SKM-1 treated with dmso at 0.1 percent for 144 hours (cell line): ENCODE results near the gene SNRNP25.
"Not testable (repeated sequence)": the region's sequence is repeated elsewhere in the genome, so short reads cannot be mapped to it uniquely, and the experiment has no call there.

Experiments
- DNase-seq: peaks from one replicate; lab custom pipeline; 2025; ENCODE audit not compliant: unreplicated experiment; lab: John Stamatoyannopoulos, UW

Gene SNRNP25

DNA sequence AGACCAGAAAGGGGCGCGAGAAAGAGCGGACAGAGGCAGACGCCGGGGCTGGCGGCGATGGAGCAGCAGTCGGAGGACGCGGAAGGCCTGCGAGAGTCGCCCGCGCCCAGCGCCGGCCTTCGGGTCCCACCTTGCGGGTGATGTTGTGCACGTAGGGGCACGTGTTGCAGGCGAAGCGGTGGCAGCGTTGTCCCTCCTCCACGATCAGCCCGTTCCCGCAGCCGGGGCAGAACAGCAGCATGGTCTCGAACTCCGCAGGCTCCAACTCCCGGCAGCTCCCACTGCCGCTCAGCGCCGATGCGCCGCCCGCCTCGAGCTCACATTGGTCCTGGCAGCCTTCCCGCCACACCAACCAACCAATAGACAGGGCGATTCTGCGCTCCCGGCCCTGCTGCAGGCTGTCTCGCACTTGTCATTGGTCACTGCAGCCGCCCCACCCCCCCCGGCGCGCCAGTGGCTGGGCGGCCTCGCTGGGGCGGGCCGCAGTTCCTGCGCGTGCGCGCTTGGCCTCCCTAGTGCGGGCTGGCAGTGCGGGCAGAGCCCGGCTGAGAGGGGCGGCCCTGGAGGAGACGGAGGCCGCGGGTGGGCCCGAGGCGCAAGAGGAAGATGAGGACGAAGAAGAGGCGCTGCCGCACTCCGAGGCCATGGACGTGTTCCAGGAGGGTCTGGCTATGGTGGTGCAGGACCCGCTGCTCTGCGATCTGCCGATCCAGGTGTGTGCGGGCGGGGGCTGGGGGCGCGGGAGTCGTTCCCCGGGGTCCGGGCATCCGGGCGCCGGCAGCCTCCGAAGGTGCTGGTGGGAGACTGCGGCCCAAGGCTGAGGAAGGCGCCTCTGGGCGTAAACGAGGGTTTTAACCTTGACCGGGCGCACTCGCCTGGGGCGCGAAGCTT, at the start of gene SNRNP25, which contains the start of gene POLR3K:
TSS of gene SNRNP25 (plus strand) at position 483 of the 891 bp plus-strand sequence. CDS start at position 672, 189 bp downstream.
TSS of gene POLR3K (minus strand) at position 263 of the 891 bp plus-strand sequence. CDS start at position 241, 22 bp downstream.
- peak; percentile 96 for DNase-seq

DNA sequence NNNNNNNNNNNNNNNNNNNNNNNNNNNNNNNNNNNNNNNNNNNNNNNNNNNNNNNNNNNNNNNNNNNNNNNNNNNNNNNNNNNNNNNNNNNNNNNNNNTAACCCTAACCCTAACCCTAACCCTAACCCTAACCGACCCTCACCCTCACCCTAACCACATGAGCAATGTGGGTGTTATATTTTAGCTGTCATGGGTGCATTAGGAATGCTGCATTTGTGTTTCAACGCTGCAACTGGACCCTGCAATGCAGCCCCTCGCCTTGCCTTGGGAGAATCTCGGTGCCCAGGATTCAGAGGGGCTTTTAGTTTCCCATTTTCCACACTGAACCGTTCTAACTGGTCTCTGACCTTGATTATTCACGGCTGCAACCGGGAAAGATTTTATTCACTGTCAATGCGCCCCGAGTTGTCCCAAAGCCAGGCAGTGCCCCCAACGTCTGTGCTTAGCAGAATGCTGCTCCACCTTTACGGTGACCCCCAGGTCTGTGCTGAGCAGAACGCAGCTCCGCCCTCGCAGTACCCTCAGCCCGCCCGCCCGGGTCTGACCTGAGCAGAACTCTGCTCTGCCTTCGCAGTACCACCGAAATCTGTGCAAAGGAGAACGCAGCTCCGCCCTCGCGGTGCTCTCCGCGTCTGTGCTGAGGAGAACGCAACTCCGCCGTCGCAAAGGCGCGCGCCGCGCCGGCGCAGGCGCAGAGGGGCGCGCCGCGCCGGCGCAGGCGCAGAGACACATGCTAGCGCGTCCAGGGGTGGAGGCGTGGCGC, 43.5 kb upstream of the SNRNP25 start:
- DNase-seq, result no peak

DNA sequence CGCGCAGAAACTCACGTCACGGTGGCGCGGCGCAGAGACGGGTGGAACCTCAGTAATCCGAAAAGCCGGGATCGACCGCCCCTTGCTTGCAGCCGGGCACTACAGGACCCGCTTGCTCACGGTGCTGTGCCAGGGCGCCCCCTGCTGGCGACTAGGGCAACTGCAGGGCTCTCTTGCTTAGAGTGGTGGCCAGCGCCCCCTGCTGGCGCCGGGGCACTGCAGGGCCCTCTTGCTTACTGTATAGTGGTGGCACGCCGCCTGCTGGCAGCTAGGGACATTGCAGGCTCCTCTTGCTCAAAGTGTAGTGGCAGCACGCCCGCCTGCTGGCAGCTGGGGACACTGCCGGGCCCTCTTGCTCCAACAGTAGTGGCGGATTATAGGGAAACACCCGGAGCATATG, 42.9 kb upstream of the SNRNP25 start:
- DNase-seq, result peak; percentile 68

DNA sequence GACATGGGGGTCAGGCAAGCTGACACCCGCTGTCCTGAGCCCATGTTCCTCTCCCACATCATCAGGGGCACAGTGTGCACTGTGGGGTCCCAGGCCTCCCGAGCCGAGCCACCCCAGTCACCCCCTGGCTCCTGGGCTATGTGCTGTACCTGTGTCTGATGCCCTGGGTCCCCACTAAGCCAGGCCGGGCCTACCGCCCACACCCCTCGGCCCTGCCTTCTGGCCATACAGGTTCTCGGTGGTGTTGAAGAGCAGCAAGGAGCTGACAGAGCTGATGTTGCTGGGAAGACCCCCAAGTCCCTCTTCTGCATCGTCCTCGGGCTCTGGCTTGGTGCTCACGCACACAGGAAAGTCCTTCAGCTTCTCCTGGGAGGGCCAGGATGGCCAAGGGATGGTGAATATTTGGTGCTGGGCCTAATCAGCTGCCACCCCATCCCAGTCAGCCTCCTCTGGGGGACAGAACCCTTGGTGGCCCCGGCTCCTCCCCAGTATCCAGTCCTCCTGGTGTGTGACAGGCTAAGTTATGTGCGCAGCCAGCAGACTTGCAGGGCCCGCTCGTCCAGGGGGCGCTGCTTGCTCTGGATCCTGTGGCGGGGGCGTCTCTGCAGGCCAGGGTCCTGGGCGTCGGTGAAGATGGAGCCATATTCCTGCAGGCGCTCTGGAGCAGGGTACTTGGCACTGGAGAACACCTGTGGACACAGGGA, 36.4 kb upstream of the SNRNP25 start:
- DNase-seq, result not testable (repeated sequence)

DNA sequence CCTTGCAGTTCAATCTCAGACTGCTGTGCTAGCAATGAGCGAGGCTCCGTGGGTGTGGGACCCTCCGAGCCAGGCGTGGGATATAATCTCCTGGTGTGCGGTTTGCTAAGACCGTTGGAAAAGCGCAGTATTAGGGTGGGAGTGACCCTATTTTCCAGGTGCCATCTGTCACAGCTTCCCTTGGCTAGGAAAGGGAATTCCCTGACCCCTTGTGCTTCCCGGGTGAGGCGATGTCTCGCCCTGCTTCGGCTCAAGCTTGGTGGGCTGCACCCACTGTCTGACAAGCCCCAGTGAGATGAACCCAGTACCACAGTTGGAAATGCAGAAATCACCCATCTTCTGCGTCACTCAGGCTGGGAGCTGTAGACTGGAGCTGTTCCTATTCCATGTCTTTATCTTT, 32.7 kb upstream of the SNRNP25 start:
- not testable (repeated sequence) for DNase-seq

DNA sequence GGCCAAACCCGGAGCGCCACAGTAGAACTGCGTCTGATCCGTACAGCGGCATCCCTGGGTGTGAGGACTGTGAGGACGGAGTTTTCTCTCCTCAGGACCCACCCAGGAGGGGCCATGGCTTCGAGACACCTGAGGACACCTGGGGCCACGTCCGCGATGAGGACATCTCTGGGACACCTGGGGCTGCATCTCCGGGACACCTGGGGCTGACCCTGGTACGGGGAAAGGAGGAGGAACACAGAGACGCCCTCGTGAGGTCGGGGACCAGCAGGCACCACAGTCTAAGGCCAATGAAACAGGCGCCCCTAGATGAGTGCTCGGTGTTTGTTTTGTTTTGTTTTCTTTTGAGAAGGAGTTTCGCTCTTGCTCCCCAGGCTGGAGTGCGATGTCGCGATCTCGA, 29.5 kb upstream of the SNRNP25 start:
- not testable (repeated sequence) for DNase-seq

DNA sequence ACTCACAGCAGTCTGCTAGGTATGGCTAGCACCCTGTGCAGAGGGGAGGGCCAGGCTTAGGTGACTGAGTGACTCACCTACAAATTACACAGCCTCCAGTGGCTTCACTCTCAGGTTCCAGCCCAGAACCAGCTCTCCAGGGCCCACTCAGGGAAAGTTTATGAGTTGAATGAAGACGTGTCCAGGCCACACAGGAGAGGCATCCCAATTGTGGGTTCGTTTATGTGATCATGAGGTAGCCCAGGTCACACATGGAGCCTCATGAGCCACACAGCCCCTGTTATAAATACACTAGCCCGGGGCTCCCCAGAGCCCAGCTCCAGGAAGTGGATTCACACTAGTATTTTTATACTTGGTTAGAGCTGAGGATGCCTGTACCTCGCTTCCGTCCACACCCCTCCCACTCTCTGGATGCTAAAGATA, 27.7 kb upstream of the SNRNP25 start:
- not testable (repeated sequence) for DNase-seq

DNA sequence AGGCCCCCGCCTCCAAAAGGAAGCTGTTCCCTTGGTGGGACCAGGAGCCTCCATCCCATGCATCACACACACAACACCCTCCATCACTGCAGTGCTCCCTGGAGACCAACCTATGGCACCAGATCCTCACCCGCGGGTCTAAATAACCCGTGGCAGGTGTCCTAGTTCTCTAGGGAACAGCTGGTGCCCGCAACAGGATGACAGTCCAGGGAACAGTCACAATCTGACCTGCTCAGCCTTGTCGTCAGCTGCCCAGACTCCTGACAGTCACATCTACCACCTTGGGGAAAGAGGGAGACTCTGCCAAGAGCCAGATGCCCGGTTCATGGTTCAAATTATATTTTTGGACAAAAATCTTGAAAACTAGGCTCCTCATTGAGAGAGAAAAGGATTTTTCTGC, 23.0 kb upstream of the SNRNP25 start:
- DNase-seq, result not testable (repeated sequence)

DNA sequence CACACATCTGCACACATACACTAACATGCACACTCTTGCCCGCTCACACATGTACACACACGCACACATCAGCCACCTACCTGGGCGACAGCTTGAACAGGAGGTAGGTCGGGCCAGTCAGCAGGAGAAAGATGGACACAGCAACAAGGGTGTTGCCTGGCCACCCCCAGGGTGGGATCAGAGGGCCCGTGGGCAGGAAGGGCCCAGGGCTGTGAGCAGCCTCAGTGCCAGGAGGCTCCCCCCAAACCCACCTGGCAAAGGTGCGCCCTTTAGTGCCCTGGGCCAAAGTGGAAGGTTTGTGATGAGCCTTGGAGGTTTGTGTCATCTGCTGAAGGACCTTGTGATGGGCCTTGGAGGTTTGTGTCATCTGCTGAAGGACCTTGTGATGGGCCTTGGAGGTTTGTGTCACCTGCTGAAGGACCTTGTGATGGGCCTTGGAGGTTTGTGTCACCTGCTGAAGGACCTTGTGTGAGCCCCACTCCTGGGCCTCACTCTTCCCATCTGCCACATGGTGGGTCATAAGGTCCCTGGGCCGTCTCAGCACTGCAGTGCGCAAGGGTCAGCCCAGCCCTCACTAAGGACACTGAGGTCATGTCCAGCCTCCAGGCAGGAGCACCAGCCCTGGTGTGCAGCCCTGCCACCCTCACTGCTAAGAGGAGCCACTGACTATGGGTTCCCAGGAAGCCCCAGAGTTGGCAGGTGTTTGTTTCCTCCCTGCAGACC, 20.3 kb upstream of the SNRNP25 start:
- DNase-seq, result not testable (repeated sequence)

DNA sequence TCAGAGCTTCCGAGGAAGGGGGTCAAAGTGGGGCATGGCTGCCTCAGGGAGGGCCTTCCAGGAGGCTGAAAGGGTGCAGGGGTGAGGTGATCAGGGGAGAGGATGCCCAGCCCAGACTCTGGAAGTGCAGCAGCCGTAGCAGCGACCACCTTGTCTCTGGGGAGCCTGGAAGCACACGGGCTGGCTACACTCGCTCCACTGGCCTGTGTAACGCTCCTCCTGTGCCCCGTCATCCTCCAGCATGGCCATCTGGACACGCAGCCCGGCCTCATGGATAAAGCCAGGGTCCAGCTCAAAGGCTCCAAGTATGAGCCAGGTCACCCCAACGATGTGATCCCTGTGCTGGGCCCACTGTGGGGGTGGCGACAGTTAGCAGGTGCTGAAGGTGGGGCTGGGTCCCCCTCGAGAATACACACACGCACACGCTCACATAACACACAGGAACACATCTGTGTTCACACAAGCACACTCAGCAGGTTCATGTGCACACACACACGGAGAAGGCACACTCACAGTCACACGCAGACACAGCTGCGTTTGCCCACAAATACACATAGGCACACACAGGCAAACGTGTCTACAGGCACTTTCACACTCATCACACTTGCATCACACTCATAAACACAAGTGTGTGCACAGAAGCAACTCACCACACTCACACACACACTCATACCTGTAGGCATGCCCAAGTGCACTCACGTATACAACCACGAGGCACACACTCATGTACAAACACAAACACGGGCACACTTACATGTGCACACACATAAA, 19.6 kb upstream of the SNRNP25 start:
- DNase-seq, result no peak

DNA sequence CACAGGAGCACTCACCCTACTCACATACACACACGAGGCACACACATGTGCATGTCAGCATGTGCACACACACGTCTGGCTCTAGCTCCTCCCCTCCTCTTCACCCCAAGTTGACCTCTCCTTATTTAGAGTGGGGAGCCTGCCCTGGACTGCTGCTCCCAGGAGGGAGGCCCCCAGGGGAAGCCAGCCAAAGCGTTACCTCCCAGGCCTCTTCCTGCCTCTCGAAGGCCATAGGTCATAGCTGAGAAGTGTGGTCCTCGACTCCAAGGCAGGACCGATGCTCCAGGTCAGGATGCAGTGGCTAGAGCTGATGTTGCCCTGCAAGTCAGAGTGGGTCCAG, 19.0 kb upstream of the SNRNP25 start:
- peak; percentile 4 for DNase-seq

DNA sequence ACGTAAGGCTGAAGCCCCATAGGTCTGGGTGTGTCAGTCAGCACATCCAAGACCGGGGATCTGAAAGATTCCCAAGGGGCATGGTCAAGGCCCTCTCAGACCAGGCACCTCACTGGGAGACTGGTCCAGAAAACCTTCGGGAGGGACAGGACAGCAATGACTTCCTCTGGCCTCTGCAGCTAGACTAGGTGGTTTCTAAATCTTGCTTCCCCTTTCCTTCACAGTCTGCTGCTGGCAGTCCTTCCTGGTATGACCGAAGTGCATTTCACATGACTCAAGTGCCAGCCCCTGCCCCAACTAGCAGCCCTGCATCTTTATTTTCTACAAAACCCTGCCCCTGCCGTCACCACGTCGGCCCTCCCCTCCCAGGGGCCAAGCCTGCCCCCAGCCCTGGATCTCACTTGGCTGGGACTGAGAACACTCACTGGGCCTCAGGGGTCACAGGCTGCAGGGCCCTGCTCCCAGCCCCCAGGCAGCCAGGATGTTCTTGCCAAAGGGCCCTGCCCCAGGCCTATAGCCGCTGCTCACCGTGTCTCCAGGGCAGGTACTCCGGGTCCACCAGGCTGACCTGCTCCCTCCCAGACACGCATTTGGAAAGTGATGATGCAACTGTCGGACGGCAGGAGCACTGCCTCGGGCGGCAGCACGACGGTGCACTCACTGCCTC, 18.5 kb upstream of the SNRNP25 start:
- peak; percentile 84 for DNase-seq

DNA sequence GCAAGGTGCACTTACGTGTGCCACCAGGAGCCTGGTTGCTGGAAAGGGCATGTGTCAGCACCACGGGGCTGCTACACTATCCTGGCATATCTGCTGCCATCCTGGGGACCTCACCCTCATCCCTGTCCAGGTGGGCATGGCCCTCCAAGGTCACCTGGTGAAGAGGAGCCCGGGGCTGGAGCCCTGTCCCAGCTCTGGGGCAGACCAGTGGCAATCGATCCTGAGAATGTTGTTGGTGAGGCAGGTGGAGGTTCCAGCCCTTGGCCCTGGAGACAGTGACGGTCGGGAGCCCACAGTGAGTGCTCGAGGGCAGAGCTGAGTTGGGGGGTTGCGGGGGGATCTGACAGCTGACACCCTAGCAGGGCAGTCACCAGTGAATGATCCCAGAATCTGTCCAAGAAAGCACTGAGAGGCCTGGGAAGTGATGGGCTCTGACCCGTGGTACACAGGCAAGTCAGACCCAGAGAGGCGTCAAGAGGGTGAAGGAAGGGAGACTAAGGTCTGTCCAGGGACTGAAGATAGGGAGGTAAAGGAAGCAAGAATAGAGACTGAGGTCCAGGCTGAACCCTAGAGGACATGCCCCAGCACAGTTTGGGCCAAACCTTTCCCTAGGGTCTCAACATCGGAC, 17.8 kb upstream of the SNRNP25 start:
- no peak for DNase-seq

DNA sequence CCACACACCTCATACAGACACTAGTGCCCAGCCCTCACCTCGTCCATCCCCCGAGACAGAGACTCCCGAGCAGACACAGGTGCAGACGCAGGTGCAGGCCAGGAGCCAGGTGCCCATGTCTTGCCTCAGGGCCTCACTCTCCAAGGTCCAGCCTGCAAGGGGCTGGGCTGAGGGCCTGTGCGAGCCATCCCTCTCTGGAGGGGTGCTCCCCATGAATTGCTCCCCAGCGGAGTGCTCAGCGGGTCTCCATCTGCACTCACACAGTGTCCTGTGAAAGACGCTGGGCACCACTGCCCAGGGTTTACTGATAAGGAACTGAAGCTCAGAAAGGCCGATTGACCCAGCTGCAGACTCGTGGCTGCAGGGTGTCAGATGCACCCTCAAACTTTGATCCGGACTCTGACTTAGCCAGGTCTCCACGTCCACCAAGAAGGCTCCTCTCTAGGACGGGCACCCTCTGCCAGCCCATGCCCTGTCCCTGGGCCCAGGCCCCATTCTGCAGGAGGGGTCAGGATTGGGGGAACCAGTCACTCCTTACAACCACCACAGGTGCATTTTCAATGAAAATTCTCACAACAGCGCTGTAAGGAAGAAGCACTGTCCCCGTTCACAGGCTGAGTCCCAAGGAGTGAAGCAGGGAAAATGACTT, 17.2 kb upstream of the SNRNP25 start:
- DNase-seq, result no peak

DNA sequence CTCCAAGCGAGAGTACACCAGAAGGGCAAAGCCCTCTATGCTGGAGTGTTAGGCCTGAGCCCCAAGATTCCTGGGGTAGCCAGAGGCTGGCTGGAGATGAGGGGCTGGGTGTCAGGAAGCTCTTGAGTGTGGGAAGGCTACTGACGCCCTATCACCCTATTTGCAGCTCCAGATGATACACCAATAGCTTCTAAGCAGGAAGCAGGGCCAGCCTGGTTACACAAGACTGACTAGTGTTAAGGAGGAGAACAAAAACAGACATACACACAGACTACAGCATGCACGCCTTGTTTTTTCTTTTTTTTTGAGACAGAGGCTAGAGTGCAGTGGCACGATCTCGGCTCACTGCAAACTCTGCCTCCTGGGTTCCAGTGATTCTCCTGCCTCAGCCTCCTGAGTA, 16.1 kb upstream of the SNRNP25 start:
- peak; percentile 40 for DNase-seq

DNA sequence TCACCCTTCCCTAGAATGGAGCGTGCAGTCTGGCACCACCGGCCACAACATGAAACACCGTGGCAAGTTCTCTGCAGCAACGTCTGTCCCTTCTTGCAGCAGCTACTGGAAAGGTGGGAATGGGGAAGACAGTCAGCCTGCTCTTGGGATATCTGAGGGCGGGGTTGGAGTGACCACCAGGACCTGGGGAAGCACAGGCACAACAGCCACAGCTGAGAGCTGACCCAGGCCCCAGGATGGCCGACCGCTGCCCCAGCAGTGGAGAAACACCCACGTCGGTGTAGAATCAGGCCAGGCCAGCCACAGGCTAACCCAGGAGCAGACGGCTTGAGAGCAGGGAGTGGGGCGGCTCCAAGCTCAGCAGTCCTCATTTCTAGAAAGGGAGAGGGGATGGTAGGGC, 15.4 kb upstream of the SNRNP25 start:
- DNase-seq, result not testable (repeated sequence)

DNA sequence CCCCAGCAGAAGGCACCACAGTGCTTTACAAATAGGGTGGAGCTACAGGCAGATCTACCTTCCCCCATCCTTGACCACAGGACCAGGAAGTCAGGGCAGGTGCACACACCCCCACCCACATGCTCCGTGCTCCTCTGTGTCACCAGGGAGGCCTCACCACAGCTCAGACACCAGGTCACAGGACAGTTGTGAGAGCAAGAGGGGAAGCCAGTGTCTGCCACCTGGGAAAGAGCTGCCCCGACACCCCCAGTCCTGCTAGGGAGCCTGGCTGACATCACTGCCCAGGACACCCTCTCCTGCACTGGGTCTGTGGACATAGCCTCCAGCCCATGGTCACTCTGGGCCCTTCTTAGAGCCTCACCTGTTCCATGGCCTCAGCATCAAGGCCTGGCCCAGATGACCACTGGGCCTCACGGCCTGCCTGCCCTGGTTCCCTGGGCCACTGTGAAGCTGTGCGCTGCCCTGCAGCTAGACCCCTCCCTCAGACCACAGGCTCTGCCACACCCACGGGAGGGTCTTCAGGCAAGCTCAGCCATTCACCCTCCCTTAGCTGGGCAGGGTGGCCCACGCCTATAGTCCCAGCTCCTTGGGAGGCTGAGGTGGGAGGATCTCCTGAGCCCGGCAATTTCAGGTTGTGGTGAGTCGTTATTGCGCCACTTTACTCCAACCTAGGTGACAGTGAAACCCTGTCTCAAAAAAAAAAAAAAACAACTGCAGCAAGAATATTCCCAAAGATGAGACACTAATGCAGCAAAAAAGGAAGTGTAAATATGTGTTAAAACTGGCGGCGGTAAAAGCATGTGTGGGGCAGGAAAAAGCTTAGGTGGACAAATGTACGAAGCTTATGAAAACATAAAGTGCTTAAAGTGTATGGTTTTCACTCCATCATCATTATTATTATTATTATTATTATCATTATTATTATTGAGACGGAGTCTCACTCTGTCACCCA, 14.4 kb upstream of the SNRNP25 start:
- DNase-seq, result peak; percentile 51
